NCI-H2081 treated with DMSO at 0.1 percent for 48 hours (cell line): Measurements from ENCODE around the gene NABP1.
"Not testable (repeated sequence)": the region's sequence is repeated elsewhere in the genome, so short reads cannot be mapped to it uniquely, and the experiment has no call there.

Experiments
- DNase-seq: peaks from one replicate; lab custom pipeline; 2025; lab: John Stamatoyannopoulos, UW

NABP1 gene, protein sequence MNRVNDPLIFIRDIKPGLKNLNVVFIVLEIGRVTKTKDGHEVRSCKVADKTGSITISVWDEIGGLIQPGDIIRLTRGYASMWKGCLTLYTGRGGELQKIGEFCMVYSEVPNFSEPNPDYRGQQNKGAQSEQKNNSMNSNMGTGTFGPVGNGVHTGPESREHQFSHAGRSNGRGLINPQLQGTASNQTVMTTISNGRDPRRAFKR

DNA sequence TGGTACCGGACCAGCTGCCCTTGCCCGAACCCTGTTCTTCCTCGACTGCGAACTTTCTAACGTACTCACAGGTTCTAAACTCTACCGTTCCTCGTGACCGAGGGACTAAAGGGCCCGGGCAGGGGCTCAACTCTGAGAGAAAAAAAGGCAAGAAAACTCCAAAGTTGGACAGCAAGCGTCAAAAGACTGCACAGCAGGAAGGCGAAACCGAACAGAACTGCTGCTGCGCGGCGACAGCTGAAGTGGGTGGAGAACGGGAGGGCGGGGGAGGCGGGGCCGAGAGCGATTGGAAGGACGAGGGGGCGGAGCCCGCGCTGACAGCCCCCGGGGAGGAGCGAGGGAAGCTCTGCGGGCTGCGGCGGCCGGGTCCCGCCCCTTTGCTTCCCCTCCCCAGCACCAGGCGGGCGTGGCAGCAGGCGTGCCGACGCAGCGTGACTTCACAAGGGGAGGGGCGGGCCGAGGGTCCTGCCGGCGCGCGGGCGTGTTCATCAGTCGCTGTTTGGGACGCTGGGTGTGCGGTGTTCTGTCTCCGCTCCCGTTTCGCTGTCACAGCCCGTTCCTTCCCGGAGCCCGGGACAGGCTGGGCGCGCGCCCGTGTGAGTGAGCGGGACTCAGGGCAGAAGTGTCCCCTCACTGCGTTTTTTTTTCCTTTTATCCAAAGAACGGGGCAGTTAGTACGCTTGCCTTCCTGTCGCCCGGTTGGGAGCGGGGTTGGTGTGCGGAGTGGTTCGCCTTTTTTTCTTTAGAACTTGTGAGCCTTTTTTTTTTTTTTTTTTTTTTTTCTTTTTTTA, at the start of gene NABP1:
TSS of gene NABP1 (plus strand) at position 491 of the 791 bp plus-strand sequence. CDS start 479 bp downstream, outside the sequence.
- DNase-seq: peak; percentile 68

DNA sequence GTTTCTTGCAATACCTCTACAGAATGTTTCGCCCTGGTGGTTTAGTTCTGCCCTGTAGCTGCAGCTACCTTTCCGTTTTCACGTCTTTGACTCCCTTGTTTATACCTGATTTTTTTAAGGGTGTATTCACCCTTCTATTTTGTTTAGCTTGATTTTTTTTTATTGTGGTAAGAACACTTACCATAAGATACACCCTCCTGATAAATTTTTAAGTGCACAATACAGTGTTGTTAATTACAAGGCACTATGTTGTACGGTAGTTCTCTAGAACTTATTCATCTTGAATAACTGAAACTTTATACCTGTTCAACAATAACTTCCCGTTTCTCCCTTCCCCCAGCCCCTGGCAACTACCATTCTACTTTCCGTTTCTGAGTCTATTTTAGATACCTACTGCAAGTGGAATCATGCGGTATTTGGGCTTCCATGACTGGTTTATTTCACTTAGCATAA, 48.9 kb upstream of the NABP1 start:
- no peak for DNase-seq

DNA sequence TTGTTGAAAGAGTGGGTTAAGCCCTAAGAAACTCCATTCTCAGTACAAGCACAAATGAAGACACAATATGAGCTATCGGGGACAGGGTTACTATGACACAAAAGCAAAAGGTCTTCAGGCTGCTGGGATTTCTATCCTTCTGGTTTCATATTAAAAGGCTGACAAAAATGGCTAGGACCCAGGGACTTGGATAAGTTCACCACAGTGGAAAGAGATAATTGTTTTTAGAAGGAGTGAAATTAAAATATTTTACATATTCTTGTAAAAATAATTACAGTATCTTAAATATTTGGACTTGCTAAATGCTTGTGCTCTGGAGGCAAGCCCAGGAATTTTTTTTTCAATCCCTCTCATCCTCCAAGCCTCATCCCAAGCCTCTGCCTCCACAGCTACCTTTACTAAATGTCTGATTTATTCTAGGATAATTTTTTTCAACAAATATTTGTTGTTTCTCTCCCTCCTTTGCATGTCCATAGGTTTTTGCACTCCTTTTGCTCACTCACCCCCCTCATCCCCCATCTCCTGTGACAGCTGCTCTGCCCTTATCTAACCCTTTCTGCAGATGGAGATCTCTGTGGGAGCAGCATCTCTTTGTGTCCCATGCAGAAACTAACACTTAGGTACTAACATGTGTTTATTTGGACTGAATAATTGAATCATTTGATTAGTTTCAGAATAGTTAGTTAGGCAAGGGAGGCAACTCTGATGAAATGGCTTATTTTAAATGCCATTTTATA, 47.8 kb upstream of the NABP1 start:
- DNase-seq: no peak

DNA sequence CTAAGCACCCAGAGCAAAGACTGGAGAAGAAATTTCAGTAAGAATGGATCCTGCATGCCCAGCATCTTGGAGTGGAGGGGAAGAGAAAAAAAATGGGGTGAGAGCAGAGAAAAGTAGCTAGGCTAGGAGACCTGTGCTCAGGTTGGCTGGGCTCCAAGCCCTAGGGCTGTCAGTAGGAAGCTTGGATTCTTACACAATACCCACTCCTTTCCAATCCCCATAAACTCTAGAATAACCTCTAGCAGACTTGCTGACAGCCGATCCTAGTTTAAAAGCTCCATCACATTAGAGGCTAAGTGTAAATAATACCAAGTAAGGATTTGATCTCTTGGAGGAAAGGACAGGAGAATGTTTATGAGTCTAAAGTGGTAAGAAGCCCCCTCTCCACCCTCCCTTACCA, 46.2 kb upstream of the NABP1 start:
- DNase-seq: no peak

DNA sequence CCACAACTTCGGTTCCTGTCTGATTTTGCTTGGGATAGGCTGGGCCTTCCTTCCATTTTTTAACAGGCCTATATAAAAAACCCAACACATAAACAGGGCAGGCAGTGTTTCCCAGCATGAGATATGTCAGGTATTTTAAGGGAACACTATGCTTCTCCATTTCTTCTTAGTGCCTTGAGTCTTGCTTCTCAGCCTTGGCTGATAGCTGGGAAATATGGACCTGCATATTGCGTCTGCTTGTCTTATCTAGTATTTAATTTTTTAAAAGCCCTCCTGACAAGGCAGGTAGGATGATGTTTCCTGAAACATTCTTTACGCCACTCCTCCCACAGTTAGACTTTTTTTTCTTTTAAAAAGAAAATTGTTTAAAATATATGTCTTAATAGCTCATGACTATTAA, 45.5 kb upstream of the NABP1 start:
- no peak for DNase-seq

DNA sequence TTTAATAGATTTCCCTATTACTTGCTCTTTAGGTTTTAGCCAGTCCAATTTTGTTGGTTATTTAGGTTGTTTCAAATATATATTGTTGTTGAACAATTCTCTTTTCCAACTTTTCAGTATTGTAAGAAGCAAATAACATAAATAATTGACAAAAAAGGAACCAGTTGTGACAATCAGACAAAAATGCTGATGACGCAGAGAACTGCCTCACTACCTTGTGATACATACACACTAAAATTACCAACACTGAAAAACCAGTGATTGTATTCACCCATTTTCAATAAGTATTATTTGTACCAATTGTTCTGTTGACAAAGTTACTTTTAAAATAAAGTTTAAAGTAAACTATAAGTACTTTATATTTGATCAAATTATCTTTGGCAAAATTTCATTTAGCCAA, 43.1 kb upstream of the NABP1 start:
- no peak for DNase-seq

DNA sequence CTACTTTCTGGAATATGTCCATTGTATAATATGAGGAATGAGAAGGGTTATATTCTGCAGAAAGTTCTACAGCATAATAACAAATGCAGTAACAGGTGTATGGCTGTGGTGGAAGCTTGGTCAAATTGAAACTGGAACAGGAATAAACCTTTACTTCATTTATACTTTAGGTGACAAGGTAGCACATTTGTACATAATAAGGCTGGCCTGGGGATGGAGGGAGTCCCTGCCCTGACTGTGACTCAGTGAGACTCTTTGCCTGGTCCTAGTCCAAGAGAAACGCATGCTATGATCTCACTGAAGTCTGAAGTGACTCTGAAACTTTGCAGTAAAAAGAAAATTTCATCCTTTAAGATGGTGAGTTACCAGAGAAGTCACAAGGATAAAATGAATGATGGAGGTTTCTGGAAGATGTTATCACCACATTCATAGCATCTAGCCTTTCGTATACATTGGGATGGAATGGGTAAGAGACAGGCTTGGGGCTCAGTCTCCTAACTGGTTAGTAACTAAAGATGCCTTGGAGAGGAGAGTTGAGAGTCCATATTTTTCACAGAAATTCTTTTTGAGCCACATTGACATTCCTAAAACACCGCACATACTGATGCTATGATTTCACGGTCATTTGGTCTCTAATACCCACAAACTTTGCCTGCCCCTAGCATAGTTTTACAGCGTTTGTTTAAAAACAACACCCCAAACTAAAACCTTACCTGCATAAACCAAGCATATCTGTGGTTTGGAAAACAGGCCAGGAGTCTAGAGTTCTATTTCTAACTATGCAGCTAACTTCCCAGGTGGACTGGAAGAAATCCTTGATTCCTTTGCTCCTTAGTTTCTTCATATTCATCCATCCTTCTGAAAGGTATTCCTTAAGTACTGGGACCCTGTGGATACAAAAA, 42.4 kb upstream of the NABP1 start:
- DNase-seq: no peak

DNA sequence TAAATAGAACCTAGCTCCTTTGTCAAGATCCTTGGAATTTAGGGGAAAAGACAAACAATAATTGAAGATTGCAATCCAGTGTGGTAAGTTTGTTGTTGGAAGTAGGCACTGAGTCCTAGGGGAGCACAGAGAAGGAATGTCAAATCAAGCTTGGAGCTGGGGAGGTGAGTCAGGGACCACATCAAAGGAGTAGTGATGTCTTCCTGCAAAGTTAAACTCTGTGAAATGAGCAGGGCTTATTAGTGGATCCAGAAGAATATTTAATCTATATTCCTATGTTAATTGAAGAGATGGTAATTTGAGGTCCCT, 41.7 kb upstream of the NABP1 start:
- no peak for DNase-seq

DNA sequence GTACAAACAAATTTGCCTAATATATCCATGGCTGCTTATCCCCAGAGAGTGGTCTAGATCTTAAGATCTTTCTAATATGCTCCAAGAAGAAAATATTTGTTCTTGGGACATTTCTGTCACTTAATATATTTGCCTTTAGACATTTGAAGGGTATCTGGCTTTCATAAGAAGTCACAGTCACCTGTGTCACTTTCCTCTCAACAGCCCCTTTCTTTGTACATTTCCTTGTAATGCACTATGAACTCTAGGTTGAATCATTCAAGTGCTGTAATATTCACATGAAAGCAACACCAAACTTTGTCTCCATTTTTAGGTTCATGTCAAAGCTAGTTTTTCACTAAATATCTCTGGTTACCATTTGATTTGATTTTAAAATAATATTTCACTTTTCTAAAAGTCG, 41.4 kb upstream of the NABP1 start:
- no peak for DNase-seq

DNA sequence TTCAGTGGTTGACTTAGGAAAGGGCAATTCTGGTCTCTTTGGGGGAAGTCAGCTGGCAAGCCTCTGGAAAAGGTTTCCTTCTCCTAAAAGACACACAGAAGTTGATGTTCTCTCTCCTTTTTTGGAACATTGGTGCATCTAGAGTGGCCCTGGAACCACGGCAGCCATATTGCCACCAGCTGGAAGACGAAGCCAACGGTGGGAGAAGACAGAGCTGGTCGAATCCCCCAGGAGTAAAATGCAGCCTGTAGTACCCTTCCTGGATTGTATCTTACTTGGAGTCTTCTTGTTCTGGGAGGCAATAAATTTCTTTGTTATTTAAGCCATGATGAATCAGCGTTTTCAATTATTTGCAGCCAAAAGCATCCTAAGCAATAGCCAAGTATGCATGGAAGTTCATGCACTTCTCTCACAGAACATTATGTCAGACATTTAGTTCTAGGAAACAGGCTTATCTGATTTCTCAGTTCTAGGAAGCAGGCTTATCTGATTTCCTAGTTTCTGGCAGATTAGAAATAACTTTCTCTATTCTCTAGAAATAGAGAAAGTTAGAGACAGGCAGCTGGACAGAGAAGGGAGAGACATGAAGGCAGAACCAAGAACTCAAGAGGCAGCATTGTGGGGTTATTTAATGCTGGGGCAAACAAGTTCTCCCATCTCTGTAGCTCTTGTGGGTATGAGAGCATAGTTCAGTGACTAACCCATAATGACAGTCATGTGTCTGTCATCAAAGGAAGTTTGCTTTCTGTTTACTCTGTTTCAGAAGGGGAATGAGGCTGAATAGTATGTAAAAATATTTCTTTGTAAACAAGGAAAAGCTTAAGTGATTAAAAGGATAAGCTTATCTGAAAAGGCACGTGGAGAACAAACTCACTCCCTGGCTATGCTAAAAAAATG, 40.5 kb upstream of the NABP1 start:
- no peak for DNase-seq

DNA sequence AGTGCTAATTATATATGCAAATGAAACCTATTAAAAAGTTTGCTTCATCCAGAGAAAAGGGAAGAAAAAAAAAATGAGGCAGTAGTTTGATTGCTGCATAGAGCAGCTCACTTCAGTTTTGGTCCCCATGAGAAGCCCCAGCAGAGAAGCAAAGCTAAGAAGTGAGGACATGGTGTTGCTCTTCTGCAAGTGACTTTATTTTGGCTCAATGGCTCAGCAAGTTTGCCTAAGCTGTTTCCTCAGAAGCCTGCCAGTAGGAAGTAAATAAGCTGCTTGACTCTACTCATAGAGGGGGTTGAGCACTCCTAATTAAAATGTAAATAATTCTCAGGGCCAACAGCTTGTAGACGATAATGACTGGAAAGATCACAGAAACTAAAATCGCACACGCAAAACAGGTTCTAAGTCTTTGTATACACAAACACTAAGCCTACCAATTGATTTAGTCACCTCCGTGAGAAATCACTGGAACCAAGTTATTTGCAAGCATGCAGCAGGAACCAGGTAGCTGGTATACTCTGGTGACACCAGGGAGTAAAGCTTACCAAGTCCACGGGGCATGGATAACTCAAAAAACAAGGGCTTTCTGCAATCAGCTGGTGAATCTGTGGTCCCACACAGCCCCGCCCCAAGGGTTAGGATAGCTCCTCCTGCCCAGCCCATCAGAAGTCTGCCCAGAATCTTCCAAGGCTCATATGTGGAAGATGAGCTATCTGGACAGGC, 39.7 kb upstream of the NABP1 start:
- DNase-seq: no peak

DNA sequence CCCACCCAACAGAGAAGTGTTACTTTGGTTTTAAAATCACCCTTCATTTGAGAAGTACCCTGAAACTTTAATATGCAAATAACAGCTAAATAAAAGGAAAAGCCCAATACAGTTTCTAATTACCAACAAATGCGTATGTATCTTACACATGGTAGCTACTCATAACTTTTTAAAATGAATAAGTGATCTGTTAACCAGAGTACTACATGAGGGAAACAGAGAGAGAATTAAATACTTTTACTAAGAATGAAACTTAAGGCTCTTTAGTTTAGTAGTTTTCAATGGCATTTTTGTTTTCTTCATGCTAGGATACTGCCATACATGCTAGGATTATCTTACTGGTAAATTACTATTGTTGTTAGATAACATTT, 39.1 kb upstream of the NABP1 start:
- no peak for DNase-seq

DNA sequence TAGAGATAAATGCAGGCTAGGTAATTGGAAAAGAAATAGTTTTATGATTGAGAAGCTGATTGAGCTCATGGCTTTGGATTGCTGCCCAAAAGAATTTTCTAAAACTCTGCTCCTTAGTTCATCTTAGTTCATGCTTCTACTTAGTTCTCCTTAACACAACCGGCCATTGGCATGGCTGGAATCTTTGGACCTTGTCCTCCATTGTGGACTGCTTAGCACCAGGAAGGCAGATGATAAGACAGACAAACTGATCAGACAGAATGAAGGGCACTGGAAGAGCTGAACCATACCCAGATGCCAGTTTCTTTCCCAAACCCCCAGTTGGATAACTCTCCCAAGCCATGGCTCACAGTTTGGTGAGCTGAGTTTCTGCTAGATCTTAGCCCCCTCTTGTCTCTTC, 36.3 kb upstream of the NABP1 start:
- DNase-seq: no peak

DNA sequence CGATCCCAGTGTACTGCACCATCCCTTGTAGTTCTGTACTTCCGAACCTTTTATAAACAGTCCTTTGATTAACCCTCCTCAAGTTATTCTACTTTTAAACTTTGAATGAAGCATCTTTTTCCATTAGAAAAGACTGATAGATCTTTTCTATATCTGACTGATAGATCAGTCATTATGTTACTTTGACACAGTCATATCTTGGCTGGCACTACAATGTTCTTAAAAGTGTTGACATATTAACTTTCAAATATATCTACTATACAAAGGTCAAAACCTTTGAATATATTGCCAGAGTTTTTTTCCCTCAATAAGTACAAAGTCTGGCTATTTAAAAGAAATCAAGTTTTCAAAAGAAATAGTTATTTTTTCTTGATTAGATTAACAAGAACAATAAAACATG, 35.4 kb upstream of the NABP1 start:
- DNase-seq: no peak

DNA sequence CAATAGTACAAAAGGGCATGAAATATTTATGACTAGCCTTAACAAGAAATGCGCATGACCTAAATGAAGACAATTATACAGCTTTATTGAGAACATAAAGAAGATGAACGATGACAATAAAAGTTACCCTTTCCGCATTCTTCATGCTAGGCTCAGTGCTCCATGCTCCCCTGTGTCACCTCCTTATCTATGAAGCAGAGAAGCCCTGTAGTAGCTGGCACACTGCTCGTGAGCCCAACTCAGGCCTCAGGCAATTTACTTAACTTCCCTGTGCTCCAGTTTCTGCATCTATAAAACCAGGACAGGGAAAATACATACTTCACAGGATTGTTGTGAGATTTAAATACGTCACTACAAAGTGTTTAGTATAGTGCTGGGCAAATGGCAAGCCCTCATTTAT, 34.5 kb upstream of the NABP1 start:
- DNase-seq: no peak

DNA sequence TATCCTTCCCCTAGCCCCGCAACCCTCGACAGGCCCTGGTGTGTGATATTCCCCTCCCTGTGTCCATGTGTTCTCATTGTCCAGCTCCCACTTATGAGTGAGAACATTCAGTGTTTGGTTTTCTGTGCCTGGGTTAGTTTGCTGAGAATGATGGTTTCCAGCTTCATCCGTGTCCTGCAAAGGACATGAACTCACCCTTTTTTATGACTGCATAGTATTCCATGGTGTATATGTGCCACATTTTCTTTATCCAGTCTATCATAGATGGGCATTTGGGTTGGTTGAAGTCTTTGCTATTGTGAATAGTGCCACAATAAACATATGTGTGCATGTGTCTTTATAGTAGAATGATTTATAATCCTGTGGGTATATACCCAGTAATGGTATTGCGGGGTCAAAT, 33.3 kb upstream of the NABP1 start:
- not testable (repeated sequence) for DNase-seq

DNA sequence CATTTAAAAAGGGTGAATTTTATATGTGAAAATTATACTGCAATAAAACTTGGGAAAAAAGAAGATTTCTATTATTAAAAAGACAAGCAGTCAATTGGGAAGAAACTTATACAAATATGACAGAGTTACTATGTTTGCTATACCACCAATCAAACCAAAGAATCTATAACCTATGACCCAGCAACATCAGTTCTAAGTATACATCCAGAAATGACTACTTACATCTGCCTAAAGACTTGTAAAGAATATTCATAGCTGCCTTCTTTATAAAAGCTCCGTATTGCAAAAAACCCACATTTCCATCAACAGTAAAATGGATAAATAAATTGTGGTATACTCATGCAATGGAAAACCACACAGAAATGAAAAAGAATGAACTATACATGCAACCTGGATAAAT, 32.9 kb upstream of the NABP1 start:
- DNase-seq: no peak

DNA sequence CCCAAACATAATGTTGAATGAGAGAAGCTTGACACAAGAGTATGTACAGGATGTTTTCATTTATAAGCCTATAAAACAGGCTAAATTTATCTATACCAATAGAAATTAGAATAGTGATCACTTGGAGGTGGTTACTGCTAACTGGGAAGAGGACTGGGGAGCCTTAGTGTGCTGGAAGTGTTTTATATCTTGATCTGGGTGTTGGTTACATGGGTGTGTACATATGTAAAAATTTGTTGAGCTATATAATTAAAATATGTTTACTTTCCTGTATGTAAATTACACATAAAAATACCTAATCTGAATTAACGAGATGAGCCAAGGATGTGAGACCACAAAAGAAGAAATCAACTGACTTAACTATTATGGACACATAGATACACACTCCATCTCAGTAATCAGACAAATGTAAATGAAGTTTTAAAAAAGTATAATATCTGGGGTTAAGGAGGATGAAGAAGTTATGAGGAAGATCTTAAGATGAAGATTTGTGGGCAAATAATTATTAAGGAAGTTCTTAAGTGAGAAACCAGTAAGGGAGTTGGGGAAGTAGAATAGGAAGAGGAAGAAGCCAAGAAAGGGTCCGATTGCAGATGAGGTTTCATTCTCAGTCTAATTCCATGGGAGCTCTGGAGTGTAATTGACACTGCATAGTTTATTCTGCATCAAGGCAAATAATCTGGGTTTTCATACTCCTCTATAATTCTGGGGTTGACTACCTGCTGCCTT, 32.3 kb upstream of the NABP1 start:
- no peak for DNase-seq

DNA sequence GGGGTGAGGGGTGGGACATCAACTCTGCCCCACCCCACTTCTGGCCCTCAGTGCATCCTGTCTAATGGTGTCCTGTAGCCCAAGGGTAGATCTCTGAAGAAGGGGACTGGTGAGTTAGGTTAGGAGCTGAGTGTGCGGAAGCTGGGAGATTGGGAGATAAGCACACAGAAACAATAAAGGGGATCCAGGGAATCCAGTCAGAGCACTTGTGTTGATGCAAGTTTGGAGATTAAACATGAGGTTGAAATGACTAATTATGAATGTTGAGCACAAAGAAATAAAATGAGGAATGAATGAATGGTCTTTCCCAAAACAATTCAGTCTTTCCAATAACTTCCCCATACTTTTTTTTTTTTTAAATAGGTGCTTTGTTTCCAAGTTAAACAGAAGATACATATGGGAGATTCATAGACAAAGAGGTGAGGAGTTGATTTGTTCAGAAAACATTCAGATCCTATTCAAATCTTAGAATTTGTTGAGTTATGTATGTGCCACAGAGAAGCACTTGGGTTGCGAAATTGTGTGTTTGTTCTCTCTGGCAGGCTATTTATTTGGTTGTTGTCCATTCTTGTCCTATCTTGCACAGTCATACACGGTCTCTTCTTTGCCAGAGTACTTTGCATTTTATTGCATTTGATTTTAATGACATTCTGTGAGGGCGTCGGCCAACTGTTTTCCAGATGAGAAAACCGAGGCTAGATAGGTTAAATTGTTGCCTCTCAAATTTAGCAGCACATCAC, 31.6 kb upstream of the NABP1 start:
- DNase-seq: no peak
